Astrocyte (in vitro differentiated cells and primary cell): ENCODE results near the gene PPFIBP1. TPM values are rescaled to one million over a fixed set of nuclear protein-coding genes. Genes with fewer than 3 reads are reported as not detected.

Source experiments
- DNase-seq: peaks from one replicate; pipeline ENCODE4 v3.0.0-alpha.2; 2010; ENCODE audit warnings: low read depth
- FAIRE-seq: peaks from 2 replicates; lab custom pipeline; 2011; peaks lifted over from hg19 to GRCh38; lab: Jason Lieb, UNC
- H2AFZ ChIP-seq: 2 replicates; pipeline ENCODE4 v1.6.0; 2012; ENCODE audit warnings: low read depth, low read length, inconsistent platforms
- H3K27ac ChIP-seq: 2 replicates; pipeline ENCODE4 v1.5.1; 2011; ENCODE audit warnings: low read depth, low read length, inconsistent platforms
- H3K27me3 ChIP-seq: 2 replicates; pipeline ENCODE4 v1.6.0; 2011; ENCODE audit warnings: low read length, inconsistent platforms; ENCODE audit not compliant: insufficient read depth
- H3K36me3 ChIP-seq: 2 replicates; pipeline ENCODE4 v1.5.1; 2011; ENCODE audit warnings: low read length, inconsistent platforms; ENCODE audit not compliant: insufficient read depth
- H3K4me1 ChIP-seq: 2 replicates; pipeline ENCODE4 v1.5.1; 2011; ENCODE audit warnings: low read length, inconsistent platforms; ENCODE audit not compliant: insufficient read depth
- H3K4me2 ChIP-seq: 2 replicates; pipeline ENCODE4 v1.6.0; 2012; ENCODE audit warnings: low read length, inconsistent platforms
- H3K4me3 ChIP-seq: 2 replicates; pipeline ENCODE4 v1.5.1; 2011; ENCODE audit warnings: low read depth, mild to moderate bottlenecking, low read length, inconsistent platforms; ENCODE audit not compliant: insufficient read depth
- H3K79me2 ChIP-seq: 2 replicates; pipeline ENCODE4 v1.6.0; 2012; ENCODE audit warnings: mild to moderate bottlenecking, low read length, inconsistent platforms; ENCODE audit not compliant: insufficient read depth
- H3K9ac ChIP-seq: 2 replicates; pipeline ENCODE4 v1.6.0; 2012; ENCODE audit warnings: mild to moderate bottlenecking, low read length, inconsistent platforms
- H3K9me3 ChIP-seq: 2 replicates; pipeline ENCODE4 v1.5.1; 2012; ENCODE audit warnings: low read depth, mild to moderate bottlenecking, low read length, inconsistent platforms; ENCODE audit not compliant: insufficient read depth
- H4K20me1 ChIP-seq: 2 replicates; pipeline ENCODE4 v1.6.0; 2012; ENCODE audit warnings: low read length, inconsistent platforms; ENCODE audit not compliant: insufficient read depth
- H3K27ac Mint-ChIP-seq: one replicate; pipeline ENCODE4 v1.8.0; 2021; ENCODE audit warnings: mild to moderate bottlenecking, mixed read lengths; ENCODE audit not compliant: unreplicated experiment
- H3K27me3 Mint-ChIP-seq: one replicate; pipeline ENCODE4 v1.8.0; 2021; ENCODE audit warnings: low read depth, mixed read lengths; ENCODE audit not compliant: unreplicated experiment
- H3K36me3 Mint-ChIP-seq: one replicate; pipeline ENCODE4 v1.8.0; 2021; ENCODE audit warnings: low read depth, mixed read lengths; ENCODE audit not compliant: unreplicated experiment
- H3K4me1 Mint-ChIP-seq: one replicate; pipeline ENCODE4 v1.8.0; 2021; ENCODE audit warnings: low read depth, mixed read lengths; ENCODE audit not compliant: unreplicated experiment
- H3K4me3 Mint-ChIP-seq: one replicate; pipeline ENCODE4 v1.8.0; 2021; ENCODE audit warnings: mild to moderate bottlenecking, moderate library complexity, mixed read lengths; ENCODE audit not compliant: unreplicated experiment
- H3K9me3 Mint-ChIP-seq: one replicate; pipeline ENCODE4 v1.8.0; 2021; ENCODE audit warnings: mild to moderate bottlenecking, mixed read lengths; ENCODE audit not compliant: unreplicated experiment
- EZH2 ChIP-seq: IDR thresholded peaks from 2 replicates; pipeline ENCODE4 v1.6.1; 2012; ENCODE audit warnings: mild to moderate bottlenecking, low read length, inconsistent platforms; ENCODE audit not compliant: insufficient read depth
- total RNA-seq: library from RNA; stranded (reverse); gene quantifications from 2 replicates; pipeline ENCODE4 v1.2.1, GENCODE V29; 2021
- TF ChIP-seq, protein P1 (sequence below): IDR thresholded peaks from 2 replicates; pipeline ENCODE4 v1.5.1; 2011; ENCODE audit warnings: low read depth, mild to moderate bottlenecking, inconsistent platforms, low read length, moderate library complexity; ENCODE audit not compliant: insufficient read depth

PPFIBP1 gene
- total RNA-seq, 1 donor from 2014 or later = 147 TPM

GRCh38 chr12:27523305-27523641, 733 bp upstream of the PPFIBP1 start:
- FAIRE-seq (no peak), DNase-seq (no peak)
- Histone ChIP-seq H3K27ac (peak overlapping the region; percentile 97), H3K9ac (peak overlapping the region; percentile 92), H3K9me3 (no peaks in the 10 kb centered on the region), H3K36me3 (no peaks in the 10 kb centered on the region), H3K4me3 (peak overlapping the region; percentile 93), H2AFZ (peak overlapping the region; percentile 72), H3K4me2 (peak overlapping the region; percentile 89), H3K27me3 (no peaks in the 10 kb centered on the region), H4K20me1 (peaks cover 22% of the 10 kb centered on the region), H3K4me1 (peaks cover 21% of the 10 kb centered on the region), H3K79me2 (peaks cover 43% of the 10 kb centered on the region)
- H3K4me3 Mint-ChIP-seq = peak overlapping the region; percentile 93
- TF ChIP-seq, protein P1, sequence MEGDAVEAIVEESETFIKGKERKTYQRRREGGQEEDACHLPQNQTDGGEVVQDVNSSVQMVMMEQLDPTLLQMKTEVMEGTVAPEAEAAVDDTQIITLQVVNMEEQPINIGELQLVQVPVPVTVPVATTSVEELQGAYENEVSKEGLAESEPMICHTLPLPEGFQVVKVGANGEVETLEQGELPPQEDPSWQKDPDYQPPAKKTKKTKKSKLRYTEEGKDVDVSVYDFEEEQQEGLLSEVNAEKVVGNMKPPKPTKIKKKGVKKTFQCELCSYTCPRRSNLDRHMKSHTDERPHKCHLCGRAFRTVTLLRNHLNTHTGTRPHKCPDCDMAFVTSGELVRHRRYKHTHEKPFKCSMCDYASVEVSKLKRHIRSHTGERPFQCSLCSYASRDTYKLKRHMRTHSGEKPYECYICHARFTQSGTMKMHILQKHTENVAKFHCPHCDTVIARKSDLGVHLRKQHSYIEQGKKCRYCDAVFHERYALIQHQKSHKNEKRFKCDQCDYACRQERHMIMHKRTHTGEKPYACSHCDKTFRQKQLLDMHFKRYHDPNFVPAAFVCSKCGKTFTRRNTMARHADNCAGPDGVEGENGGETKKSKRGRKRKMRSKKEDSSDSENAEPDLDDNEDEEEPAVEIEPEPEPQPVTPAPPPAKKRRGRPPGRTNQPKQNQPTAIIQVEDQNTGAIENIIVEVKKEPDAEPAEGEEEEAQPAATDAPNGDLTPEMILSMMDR = no peak
- no peak for TF ChIP-seq EZH2
- H3K27ac Mint-ChIP-seq = peak overlapping the region; percentile 97
- H3K27me3 Mint-ChIP-seq = no peaks in the 10 kb centered on the region
- no peaks in the 10 kb centered on the region for H3K36me3 Mint-ChIP-seq
- H3K4me1 Mint-ChIP-seq = peaks cover 21% of the 10 kb centered on the region
- H3K9me3 Mint-ChIP-seq = no peaks in the 10 kb centered on the region

GRCh38 chr12:27524494-27524835, 459 bp downstream of the PPFIBP1 start:
- no peaks in the 10 kb centered on the region for H3K9me3 ChIP-seq
- no peak for DNase-seq
- no peak for FAIRE-seq
- H2AFZ ChIP-seq = no peak overlapping the region
- no peaks in the 10 kb centered on the region for H3K27me3 ChIP-seq
- H3K4me2 ChIP-seq = peak overlapping the region; percentile 89
- TF ChIP-seq EZH2 = no peak
- TF ChIP-seq, protein P1 = no peak
- peak overlapping the region; percentile 93 for H3K4me3 ChIP-seq
- H3K4me1 ChIP-seq = peaks cover 25% of the 10 kb centered on the region
- H3K79me2 ChIP-seq = peaks cover 55% of the 10 kb centered on the region
- H3K9ac ChIP-seq = peak overlapping the region; percentile 92
- no peaks in the 10 kb centered on the region for H3K9me3 Mint-ChIP-seq
- H3K4me3 Mint-ChIP-seq = peak overlapping the region; percentile 93
- H3K27ac Mint-ChIP-seq = peak overlapping the region; percentile 97
- H3K36me3 Mint-ChIP-seq = no peaks in the 10 kb centered on the region
- no peaks in the 10 kb centered on the region for H3K27me3 Mint-ChIP-seq
- peak overlapping the region; percentile 97 for H3K27ac ChIP-seq
- H3K4me1 Mint-ChIP-seq = peaks cover 21% of the 10 kb centered on the region
- no peaks in the 10 kb centered on the region for H3K36me3 ChIP-seq
- peaks cover 30% of the 10 kb centered on the region for H4K20me1 ChIP-seq

- peak overlapping the region; percentile 97 for H3K27ac ChIP-seq
- TF ChIP-seq EZH2 = no peak
- TF ChIP-seq, protein P1 = no peak
- peak overlapping the region; percentile 92 for H3K9ac ChIP-seq
- Mint-ChIP-seq H3K27ac (peak overlapping the region; percentile 97), H3K4me3 (peak overlapping the region; percentile 93), H3K4me1 (peaks cover 23% of the 10 kb centered on the region), H3K9me3 (no peaks in the 10 kb centered on the region), H3K27me3 (no peaks in the 10 kb centered on the region), H3K36me3 (no peaks in the 10 kb centered on the region)
- no peaks in the 10 kb centered on the region for H3K9me3 ChIP-seq
- peaks cover 32% of the 10 kb centered on the region for H4K20me1 ChIP-seq
- H3K79me2 ChIP-seq = peaks cover 61% of the 10 kb centered on the region
- DNase-seq = peak; percentile 79
- H3K4me2 ChIP-seq = peak overlapping the region; percentile 89
- no peak for FAIRE-seq
- peak overlapping the region; percentile 93 for H3K4me3 ChIP-seq
- H3K27me3 ChIP-seq = no peaks in the 10 kb centered on the region
- H2AFZ ChIP-seq = no peak overlapping the region
- no peaks in the 10 kb centered on the region for H3K36me3 ChIP-seq
- peaks cover 27% of the 10 kb centered on the region for H3K4me1 ChIP-seq
These were observed 1.1 kb downstream of the PPFIBP1 start for GRCh38 chr12:27524839-27525753.
